Parathyroid adenoma (tissue), 2 donors: ENCODE results near the gene JAM3.

Source experiments
- H2AFZ ChIP-seq: fragments of 300-600 bp; sonication (generic); one replicate; pipeline ENCODE4 v1.7.0; 2017; ENCODE audit warnings: antibody characterized with exemption, mild to moderate bottlenecking
- H3K27ac ChIP-seq: fragments of 300-600 bp; sonication (generic); one replicate; pipeline ENCODE4 v1.7.0; 2017
- H3K27me3 ChIP-seq: fragments of 300-600 bp; sonication (generic); one replicate; pipeline ENCODE4 v1.7.0; 2017; ENCODE audit warnings: low read length; ENCODE audit not compliant: control insufficient read depth, insufficient read depth
- H3K36me3 ChIP-seq: fragments of 300-600 bp; sonication (generic); one replicate; pipeline ENCODE4 v1.7.0; 2017; ENCODE audit warnings: low read length; ENCODE audit not compliant: control insufficient read depth, insufficient read depth
- H3K4me1 ChIP-seq: fragments of 300-600 bp; sonication (generic); one replicate; pipeline ENCODE4 v1.7.0; 2017; ENCODE audit warnings: control low read depth
- H3K4me2 ChIP-seq: fragments of 300-600 bp; sonication (generic); one replicate; pipeline ENCODE4 v1.7.0; 2017; ENCODE audit warnings: low read length
- H3K4me3 ChIP-seq: fragments of 300-600 bp; sonication (generic); one replicate; pipeline ENCODE4 v1.7.0; 2017; ENCODE audit warnings: low read depth, low read length
- H3K79me2 ChIP-seq: fragments of 300-600 bp; sonication (generic); one replicate; pipeline ENCODE4 v1.7.0; 2017; ENCODE audit warnings: control low read depth
- H3K9ac ChIP-seq: fragments of 300-600 bp; sonication (generic); one replicate; pipeline ENCODE4 v1.7.0; 2017; ENCODE audit warnings: mild to moderate bottlenecking
- H3K9me3 ChIP-seq: fragments of 300-600 bp; sonication (generic); one replicate; pipeline ENCODE4 v1.7.0; 2017; ENCODE audit warnings: low read length; ENCODE audit not compliant: control insufficient read depth
- TF ChIP-seq, protein P1 (sequence below): fragments of 300-600 bp; sonication (generic); IDR thresholded peaks from one replicate; pipeline ENCODE4 v1.7.0; 2017; ENCODE audit warnings: antibody characterized with exemption, mild to moderate bottlenecking
- donor health status: primary hyperparathyroidism.

JAM3 gene

DNA sequence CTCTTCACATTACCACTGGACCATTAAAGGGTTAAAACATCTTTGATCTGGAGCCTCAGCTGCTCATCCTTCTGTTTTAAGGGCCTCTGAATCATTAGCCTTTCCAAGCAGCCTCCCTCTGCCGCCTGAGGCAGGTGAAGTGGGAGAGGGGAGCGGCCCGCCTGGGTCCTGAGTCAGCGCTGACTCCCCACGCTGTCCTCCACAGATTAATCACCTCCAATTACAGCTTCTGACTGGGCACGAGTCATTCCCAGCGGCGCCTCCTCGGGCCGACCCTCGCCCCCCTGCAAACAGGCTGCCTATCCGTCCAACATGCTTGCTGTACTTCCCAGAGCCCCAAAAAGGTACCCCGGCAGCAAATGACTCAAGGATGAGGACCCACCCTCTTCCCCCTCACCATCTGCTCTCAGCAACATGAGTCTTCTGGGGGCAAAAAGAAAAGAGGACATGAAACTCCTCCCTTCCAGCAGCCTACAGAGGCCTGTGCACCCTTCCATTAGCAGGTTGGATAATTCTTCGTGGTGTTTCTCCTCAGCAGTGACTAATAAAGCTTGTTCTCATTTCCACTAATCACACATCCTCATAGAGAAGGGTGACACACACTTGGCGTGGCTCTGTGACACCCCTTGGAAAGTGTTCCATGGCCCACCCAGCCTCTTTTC, 44.3 kb upstream of the JAM3 start:
- Histone ChIP-seq H3K4me2 (no peak overlapping the region), H3K27me3 (no peaks in the 10 kb centered on the region), H3K36me3 (no peaks in the 10 kb centered on the region), H3K9me3 (no peaks in the 10 kb centered on the region), H3K4me3 (no peak overlapping the region), H3K27ac (no peak overlapping the region), H3K9ac (no peak overlapping the region), H2AFZ (no peak overlapping the region), H3K4me1 (no peaks in the 10 kb centered on the region), H3K79me2 (no peaks in the 10 kb centered on the region)
- TF ChIP-seq, protein P1, sequence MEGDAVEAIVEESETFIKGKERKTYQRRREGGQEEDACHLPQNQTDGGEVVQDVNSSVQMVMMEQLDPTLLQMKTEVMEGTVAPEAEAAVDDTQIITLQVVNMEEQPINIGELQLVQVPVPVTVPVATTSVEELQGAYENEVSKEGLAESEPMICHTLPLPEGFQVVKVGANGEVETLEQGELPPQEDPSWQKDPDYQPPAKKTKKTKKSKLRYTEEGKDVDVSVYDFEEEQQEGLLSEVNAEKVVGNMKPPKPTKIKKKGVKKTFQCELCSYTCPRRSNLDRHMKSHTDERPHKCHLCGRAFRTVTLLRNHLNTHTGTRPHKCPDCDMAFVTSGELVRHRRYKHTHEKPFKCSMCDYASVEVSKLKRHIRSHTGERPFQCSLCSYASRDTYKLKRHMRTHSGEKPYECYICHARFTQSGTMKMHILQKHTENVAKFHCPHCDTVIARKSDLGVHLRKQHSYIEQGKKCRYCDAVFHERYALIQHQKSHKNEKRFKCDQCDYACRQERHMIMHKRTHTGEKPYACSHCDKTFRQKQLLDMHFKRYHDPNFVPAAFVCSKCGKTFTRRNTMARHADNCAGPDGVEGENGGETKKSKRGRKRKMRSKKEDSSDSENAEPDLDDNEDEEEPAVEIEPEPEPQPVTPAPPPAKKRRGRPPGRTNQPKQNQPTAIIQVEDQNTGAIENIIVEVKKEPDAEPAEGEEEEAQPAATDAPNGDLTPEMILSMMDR = no peak

DNA sequence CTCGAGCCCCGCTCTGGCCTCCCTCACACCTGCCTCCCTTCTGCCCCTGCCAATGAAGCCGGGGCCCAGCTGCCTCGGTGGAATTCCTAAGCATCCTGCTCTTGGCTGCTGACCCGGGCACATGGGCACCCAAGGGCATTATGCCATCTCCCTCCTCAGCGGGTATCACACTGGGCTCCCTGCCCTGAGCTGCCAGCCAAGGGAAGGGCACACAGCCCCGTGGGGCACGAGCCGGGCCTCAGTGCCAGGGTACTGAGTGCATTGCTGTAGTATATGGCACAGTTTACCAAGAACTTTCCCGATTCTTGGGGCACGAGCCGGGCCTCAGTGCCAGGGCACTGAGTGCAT, 43.8 kb upstream of the JAM3 start:
- no peak overlapping the region for H3K27ac ChIP-seq
- no peaks in the 10 kb centered on the region for H3K27me3 ChIP-seq
- no peak overlapping the region for H2AFZ ChIP-seq

DNA sequence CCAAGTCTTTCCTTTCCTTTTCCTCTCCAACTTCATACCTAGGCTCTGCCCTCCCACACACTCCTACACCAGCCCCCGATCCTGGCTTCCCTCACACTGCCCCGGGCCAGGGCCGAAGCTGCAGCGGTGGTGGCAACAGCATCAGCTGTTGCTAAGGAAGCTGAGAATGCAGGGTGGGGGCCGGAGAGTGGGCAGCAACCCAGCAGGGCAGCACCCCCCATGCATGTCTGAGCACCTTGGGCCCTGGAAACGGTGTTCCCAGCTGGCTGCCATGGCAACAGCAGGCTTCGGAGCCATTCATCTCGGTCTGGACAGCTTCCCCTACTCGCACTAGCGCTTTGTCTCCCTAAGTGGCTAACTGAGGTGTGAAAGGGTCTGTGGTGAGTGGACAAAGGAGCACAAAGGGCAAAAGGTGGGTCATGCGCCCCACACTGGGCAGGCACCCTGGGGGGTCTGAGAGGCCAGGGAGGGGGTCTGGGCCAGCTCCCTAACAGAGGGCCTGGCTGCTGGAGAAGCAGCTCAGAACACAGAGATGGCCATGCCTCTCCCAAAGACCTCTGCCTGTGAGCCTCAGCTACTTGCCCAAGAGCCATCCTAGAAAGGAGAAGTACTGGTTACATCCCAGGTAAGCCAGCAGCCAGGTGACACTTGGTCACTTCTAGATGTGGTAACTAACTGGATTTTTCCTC, 42.1 kb upstream of the JAM3 start:
- H3K27ac ChIP-seq = no peak overlapping the region
- no peak overlapping the region for H3K4me2 ChIP-seq
- H3K4me3 ChIP-seq = no peak overlapping the region
- TF ChIP-seq, protein P1 = no peak
- no peaks in the 10 kb centered on the region for H3K4me1 ChIP-seq
- no peak overlapping the region for H2AFZ ChIP-seq
- no peaks in the 10 kb centered on the region for H3K9me3 ChIP-seq
- H3K36me3 ChIP-seq = no peaks in the 10 kb centered on the region
- no peaks in the 10 kb centered on the region for H3K27me3 ChIP-seq
- no peak overlapping the region for H3K9ac ChIP-seq
- H3K79me2 ChIP-seq = no peaks in the 10 kb centered on the region

More for the DNA sequence above, 43.8 kb upstream of the JAM3 start:
- Histone ChIP-seq H3K4me3 (no peak overlapping the region), H3K79me2 (no peaks in the 10 kb centered on the region), H3K9ac (no peak overlapping the region), H3K4me1 (no peaks in the 10 kb centered on the region), H3K9me3 (no peaks in the 10 kb centered on the region), H3K36me3 (no peaks in the 10 kb centered on the region), H3K4me2 (no peak overlapping the region)
- TF ChIP-seq, protein P1 = no peak

DNA sequence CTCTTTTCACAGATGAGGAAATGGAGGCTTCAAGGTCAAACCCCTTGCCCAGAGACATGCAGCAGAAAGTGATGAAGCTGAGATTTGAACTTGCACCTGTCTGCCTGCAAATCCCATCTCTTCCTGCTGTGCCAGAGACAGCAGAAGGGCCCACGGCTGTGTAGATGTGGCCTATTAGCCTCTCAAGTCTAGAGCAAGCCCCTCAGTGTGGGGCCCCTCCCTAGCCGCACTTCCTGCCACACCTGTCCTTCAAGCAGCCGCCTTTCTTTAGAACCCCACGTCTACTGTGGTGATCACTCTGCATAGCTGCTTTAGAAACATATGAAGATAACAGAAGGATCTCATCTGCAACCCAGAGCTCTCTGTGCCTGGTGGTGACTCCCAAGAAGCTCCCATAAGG, 41.2 kb upstream of the JAM3 start:
- Histone ChIP-seq H2AFZ (no peak overlapping the region), H3K27ac (no peak overlapping the region), H3K9me3 (no peaks in the 10 kb centered on the region), H3K9ac (no peak overlapping the region), H3K79me2 (no peaks in the 10 kb centered on the region), H3K36me3 (no peaks in the 10 kb centered on the region), H3K4me2 (no peak overlapping the region), H3K27me3 (no peaks in the 10 kb centered on the region), H3K4me1 (no peaks in the 10 kb centered on the region), H3K4me3 (no peak overlapping the region)
- TF ChIP-seq, protein P1 = no peak
